GM19099 (cell line): ENCODE data around the gene CTSL.

ENCODE experiments used
- POLR2A ChIP-seq: IDR thresholded peaks from 3 replicates; pipeline ENCODE4 v1.6.1; 2011; ENCODE audit warnings: low read depth; ENCODE audit not compliant: insufficient read length; ENCODE audit errors: extremely low read depth

CTSL gene

GRCh38 chr9:87725900-87726709 is at the start of gene CTSL:
Gene CTSL (plus strand): TSS chr9:87726119. CDS start chr9:87727604, 1,485 bp downstream.
- no peak for TF ChIP-seq POLR2A

GRCh38 chr9:87676976-87677775 is 48.7 kb upstream of the CTSL start:
- no peak for TF ChIP-seq POLR2A

- no peak for TF ChIP-seq POLR2A
Observed at GRCh38 chr9:87677776-87678587, 47.9 kb upstream of the CTSL start.

- TF ChIP-seq POLR2A = no peak
Observed at GRCh38 chr9:87678650-87679355, 47.1 kb upstream of the CTSL start.

GRCh38 chr9:87681271-87682061 is 44.5 kb upstream of the CTSL start:
- TF ChIP-seq POLR2A = no peak

- no peak for TF ChIP-seq POLR2A
Observed at GRCh38 chr9:87682085-87682484, 43.8 kb upstream of the CTSL start.

- TF ChIP-seq POLR2A = no peak
Observed at GRCh38 chr9:87682618-87683017, 43.3 kb upstream of the CTSL start.

- TF ChIP-seq POLR2A = no peak
Observed at GRCh38 chr9:87683751-87684626, 41.9 kb upstream of the CTSL start.

- no peak for TF ChIP-seq POLR2A
Observed at GRCh38 chr9:87684627-87685219, 41.2 kb upstream of the CTSL start.

- TF ChIP-seq POLR2A = no peak
Observed at GRCh38 chr9:87685441-87685840, 40.5 kb upstream of the CTSL start.

- no peak for TF ChIP-seq POLR2A
Observed at GRCh38 chr9:87685871-87686519, 39.9 kb upstream of the CTSL start.

- TF ChIP-seq POLR2A = no peak
Observed at GRCh38 chr9:87686520-87687090, 39.3 kb upstream of the CTSL start.
